Nucleus accumbens (tissue), 56 donors: ENCODE data around the gene PTPN2.
"Not testable (repeated sequence)": the region's sequence is repeated elsewhere in the genome, so short reads cannot be mapped to it uniquely, and the experiment has no call there.

Experiments used
- DNase-seq, 56 donors: peaks; one replicate each; lab custom pipeline; 2025; lab: John Stamatoyannopoulos, UW

Gene PTPN2

GRCh38 chr18:12777500-12777944 is 106.5 kb downstream of the PTPN2 start:
- DNase-seq = no peak

DNA sequence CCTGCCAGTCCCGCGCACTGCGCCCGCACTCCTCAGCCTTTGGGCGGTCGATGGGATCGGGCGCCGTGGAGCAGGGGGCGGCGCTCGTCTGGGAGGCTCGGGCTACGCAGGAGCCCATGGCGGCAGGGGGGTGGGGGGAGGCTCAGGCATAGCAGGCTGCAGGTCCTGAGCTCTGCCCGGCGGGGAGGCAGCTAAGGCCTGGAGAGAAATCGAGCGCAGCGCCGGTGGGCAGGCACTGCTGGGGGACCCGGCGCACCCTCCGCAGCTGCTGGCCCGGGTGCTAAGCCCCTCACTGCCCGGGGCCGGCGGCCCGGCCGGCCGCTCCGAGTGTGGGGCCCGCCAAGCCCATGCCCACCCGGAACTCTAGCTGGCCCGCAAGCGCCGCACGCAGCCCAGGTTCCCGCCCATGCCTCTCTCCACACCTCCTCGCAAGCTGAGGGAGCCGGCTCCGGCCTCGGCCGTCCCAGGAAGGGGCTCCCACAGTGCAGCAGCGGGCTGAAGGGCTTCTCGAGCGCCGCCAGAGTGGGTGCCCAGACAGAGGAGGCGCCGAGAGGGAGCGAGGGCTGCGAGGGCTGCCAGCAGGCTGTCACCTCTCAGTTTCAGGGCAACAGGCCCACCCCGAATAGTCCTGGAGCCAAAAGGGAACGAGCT is 107.1 kb downstream of the PTPN2 start:
- DNase-seq = no peak

GRCh38 chr18:12776415-12776814 is 107.6 kb downstream of the PTPN2 start:
- not testable (repeated sequence) for DNase-seq

GRCh38 chr18:12774982-12775381 is 109.1 kb downstream of the PTPN2 start:
- DNase-seq = no peak

- DNase-seq = no peak
Measured at GRCh38 chr18:12773369-12773768, 110.7 kb downstream of the PTPN2 start.

DNA sequence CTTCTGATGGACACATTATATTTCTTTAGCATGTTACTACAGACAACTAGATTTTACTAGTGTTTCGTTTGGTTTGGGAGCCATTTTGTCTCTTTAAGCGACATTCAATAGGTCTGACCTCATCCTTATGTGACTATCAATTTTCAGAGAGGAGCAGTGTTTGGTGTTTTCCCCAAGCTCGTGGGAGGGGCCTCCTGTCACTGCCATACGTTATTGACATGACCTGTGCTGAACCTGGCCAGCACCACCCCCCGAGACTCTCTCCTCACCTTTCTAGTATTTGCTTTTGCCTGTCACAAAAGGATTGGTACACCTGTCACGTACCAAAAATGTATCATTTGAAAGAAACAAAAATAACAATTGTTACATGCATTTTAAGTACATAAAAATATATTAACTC is 111.9 kb downstream of the PTPN2 start:
- DNase-seq = no peak

- DNase-seq = no peak
Measured at GRCh38 chr18:12770469-12771219, 113.4 kb downstream of the PTPN2 start.

- no peak for DNase-seq
Measured at GRCh38 chr18:12769644-12770440, 114.2 kb downstream of the PTPN2 start.

DNA sequence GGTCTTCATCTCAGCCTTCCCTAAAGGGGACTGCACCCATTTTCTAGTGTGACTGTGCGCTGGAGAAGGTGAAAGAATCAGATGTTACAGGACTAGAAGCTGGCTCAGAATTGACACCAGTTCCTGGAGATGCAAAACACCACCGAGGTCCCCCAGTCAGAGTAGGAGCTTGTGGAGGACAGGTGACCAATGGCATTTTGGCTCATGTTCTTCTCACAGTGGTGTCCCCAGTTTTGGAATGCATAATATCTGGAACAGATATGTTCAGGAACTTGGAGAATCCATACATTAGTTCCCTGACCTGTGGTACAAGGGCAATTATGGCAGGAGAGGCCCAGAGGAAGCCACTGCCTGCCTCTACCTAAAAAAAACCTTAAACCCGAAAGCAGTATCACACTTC is 114.9 kb downstream of the PTPN2 start:
- DNase-seq = no peak

- DNase-seq = no peak
Measured at GRCh38 chr18:12768625-12769024, 115.4 kb downstream of the PTPN2 start.

DNA sequence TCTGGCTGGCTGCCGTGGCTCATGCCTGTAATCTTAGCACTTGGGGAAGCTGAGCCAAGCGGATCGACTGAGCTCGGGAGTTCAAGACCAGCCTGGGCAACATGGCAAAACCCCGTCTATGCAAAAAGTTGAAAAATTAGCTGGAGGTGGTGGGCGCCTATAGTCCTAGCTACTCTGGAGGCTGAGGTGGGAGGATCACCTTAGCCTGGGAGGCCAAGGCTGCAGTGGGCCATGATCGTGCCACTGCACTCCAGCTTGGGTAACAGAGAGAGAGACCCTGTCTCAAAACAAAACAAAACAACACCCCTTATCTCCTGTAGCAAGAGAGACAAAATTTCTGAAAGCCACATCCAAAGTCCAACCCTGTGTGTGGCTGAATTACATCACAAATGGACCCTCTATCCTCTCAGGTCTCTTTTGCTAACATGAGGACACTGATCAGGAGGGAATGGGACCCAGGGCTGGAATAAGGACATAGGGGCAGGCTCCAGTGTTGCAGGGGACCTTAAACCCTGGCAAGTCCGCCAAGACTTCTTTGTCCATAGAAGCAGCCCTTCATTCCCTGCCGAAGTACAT is 116.4 kb downstream of the PTPN2 start:
- no peak for DNase-seq

GRCh38 chr18:12766986-12767433 is 117.0 kb downstream of the PTPN2 start:
- no peak for DNase-seq

DNA sequence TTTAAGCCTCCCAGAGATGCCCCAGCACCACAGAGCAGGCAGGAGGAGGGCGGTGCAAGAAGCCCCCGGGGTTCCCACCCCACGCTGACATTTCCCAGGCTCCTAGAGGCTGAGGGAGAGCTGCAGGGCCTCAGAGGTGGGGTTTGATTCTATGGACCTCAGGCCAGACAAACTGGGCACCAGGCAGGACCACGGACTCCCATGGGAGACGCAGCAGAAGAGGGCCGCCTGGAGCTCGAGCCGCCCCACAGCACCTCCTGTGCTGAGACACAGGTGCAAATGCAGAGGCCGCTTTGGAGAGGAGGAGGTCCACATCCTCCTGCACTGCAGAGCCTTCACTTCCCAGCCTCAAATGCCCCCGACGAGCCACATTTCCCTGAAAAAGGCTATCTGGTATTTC is 118.5 kb downstream of the PTPN2 start:
- DNase-seq = no peak

DNA sequence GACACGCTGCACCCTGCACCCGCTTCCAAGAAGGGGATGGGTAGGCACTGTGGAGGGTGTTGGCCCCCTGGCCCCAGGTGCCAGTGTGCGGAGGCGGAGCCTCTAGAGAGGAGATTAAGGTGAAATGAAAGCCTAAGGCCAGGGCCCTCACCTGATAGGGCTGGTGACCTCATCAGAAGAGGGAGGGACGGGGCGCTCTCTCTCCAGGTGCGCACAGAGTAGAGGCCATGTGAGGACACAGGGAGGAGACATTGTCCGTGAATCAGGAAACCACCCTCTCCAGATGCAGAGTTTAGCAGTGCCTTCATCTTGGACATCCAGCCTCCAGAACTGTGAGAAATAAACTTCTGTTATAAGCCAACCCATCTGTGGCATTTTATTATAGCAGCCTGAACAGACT is 118.9 kb downstream of the PTPN2 start:
- DNase-seq = no peak

DNA sequence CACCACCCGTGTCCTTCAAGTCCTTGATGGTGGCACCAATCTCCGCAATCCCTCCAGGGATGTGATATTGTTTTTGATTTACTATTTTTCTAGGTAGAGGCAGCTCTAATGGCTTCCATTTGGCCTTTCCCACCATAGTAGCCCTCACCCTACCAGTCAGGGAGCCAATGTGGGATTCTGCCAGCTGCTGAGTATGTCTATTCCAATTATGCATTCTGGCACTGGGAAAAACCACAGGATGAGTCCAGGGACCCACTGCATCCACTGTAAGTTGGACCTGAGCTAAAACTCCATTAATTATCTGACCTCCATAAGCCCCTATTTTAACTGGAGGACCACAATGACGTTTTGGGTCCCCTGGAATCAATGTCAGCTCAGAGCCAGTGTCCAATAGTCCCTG is 125.5 kb downstream of the PTPN2 start:
- not testable (repeated sequence) for DNase-seq

- DNase-seq = not testable (repeated sequence)
Measured at GRCh38 chr18:12756619-12757239, 127.3 kb downstream of the PTPN2 start.

DNA sequence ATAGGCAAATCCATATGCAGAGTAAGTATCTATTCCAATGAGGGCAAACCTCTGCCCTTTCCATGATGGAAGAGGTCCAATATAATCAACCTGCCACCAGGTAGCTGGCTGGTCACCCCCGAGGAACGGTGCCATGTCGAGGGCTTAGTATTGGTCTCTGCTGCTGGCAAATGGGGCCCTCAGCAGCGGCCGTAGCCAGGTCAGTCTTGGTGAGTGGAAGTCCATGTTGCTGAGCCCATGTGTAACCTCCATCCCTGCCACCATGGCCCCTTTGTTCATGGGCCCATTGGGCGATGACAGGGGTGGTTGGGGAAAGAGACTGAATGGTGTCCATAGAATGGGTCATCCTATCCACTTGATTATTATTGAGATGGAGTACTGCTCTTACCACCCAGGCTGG is 128.4 kb downstream of the PTPN2 start:
- not testable (repeated sequence) for DNase-seq

DNA sequence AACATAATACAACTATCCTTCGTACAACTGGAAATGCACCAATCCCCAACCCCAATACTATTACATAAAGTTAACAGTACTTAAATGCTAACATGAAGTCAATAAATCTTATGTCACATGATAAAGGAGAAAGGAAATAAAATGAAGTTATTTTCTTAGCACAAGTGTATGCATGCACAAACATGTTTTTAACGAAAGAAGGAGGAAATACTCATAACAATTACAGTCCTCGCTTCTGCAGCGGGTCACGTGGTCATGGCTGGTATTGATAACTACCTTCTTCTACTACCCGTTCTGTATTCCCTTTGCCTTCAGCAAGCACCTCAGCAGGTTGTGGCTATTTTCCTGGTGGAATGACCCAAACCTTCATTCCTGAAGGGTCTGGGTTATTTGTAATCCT is 129.5 kb downstream of the PTPN2 start:
- no peak for DNase-seq

DNA sequence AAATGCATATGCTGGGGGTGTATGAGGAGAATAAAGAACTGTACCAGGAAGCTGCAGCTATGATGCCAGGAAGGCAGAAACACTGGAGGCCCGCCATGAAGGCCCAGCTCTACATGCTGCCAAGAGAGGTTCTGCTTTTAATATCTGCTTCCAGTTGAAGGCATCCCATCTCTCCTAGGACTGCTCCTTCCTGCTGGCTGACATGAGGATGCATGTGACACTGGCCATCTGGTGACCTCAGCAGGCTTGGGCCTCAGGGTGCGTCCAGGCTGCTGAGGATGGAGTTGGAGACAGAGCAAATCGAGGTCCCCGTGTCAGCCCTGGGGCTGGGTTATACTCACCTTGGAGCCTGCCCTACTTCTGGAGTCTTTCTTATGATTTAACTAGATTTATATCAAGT is 132.1 kb downstream of the PTPN2 start:
- no peak for DNase-seq

DNA sequence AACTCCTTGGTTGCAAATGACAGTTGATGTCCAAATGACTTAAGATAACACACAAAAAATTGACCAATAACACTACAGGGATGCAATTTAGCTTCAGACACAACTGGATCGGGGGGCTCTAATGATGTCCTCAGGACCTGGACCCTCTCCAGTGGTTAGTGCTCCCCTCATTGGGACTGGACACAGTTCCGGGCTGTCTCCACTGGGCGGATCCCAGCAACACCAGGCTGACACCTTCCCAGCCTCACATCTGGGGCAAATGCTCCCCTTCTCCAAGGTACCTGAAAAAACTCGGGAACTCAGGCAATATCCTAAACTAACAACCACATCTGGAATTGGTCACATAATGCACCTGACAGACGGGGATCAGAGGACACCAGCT is 132.5 kb downstream of the PTPN2 start:
- DNase-seq = no peak
